Neural crest cell (in vitro differentiated cells): ENCODE data around the gene REG4. TPM values are rescaled to one million over a fixed set of nuclear protein-coding genes. Genes with fewer than 3 reads are reported as not detected.

Experiments used
- DNase-seq: peaks from one replicate; pipeline ENCODE4 v3.0.0; 2021; ENCODE audit warnings: low read depth, mixed read lengths, low spot score
- H3K27ac Mint-ChIP-seq: one replicate; pipeline ENCODE4 v1.8.0; 2021; ENCODE audit warnings: mild to moderate bottlenecking, mixed read lengths; ENCODE audit not compliant: unreplicated experiment
- H3K27me3 Mint-ChIP-seq: 2 replicates; pipeline ENCODE4 v1.8.0; 2021; ENCODE audit warnings: low read depth, mild to moderate bottlenecking, mixed read lengths
- H3K36me3 Mint-ChIP-seq: 2 replicates; pipeline ENCODE4 v1.8.0; 2021; ENCODE audit warnings: low read depth, mild to moderate bottlenecking, mixed read lengths
- H3K4me1 Mint-ChIP-seq: 2 replicates; pipeline ENCODE4 v1.8.0; 2021; ENCODE audit warnings: mixed read lengths
- H3K4me3 Mint-ChIP-seq: one replicate; pipeline ENCODE4 v1.8.0; 2021; ENCODE audit warnings: mild to moderate bottlenecking, mixed read lengths
- H3K9me3 Mint-ChIP-seq: 2 replicates; pipeline ENCODE4 v1.8.0; 2021; ENCODE audit warnings: mixed read lengths
- total RNA-seq: library from RNA; stranded (reverse); gene quantifications from 2 replicates; pipeline ENCODE4 v1.2.1, GENCODE V29; 2021
- TF ChIP-seq, protein P1 (sequence below): fragments of 200-600 bp; sonication (generic); conservative IDR thresholded peaks from 2 replicates; pipeline ENCODE4 v1.5.0; 2021; ENCODE audit warnings: antibody characterized with exemption, mild to moderate bottlenecking

The REG4 gene
- total RNA-seq, 1 donor from 2014 or later, result not detected

DNA sequence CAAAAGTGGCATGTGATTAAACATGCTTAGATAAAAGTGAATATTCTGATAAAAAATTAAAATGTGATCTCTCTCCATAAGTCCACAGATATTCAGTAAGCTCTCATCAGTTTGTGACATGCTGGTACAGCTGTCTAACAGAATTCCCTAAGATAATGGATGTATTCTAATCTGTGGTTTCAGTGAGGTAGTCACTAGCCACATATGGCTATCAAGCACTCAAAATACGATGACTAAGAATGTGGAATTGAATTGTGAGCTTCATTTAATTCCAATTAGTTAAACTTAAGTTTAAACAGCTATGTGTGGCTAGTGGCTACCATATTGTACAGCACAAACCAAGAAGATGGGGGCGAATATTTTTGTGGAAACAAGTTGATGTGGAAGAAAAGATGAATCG, 4.1 kb upstream of the REG4 start:
- Mint-ChIP-seq H3K9me3 (no peaks in the 10 kb centered on the region), H3K36me3 (no peaks in the 10 kb centered on the region), H3K27me3 (peaks cover 7% of the 10 kb centered on the region), H3K4me1 (no peaks in the 10 kb centered on the region), H3K4me3 (no peak overlapping the region), H3K27ac (no peak overlapping the region)
- TF ChIP-seq, protein P1, sequence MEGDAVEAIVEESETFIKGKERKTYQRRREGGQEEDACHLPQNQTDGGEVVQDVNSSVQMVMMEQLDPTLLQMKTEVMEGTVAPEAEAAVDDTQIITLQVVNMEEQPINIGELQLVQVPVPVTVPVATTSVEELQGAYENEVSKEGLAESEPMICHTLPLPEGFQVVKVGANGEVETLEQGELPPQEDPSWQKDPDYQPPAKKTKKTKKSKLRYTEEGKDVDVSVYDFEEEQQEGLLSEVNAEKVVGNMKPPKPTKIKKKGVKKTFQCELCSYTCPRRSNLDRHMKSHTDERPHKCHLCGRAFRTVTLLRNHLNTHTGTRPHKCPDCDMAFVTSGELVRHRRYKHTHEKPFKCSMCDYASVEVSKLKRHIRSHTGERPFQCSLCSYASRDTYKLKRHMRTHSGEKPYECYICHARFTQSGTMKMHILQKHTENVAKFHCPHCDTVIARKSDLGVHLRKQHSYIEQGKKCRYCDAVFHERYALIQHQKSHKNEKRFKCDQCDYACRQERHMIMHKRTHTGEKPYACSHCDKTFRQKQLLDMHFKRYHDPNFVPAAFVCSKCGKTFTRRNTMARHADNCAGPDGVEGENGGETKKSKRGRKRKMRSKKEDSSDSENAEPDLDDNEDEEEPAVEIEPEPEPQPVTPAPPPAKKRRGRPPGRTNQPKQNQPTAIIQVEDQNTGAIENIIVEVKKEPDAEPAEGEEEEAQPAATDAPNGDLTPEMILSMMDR, result no peak
- no peak for DNase-seq

DNA sequence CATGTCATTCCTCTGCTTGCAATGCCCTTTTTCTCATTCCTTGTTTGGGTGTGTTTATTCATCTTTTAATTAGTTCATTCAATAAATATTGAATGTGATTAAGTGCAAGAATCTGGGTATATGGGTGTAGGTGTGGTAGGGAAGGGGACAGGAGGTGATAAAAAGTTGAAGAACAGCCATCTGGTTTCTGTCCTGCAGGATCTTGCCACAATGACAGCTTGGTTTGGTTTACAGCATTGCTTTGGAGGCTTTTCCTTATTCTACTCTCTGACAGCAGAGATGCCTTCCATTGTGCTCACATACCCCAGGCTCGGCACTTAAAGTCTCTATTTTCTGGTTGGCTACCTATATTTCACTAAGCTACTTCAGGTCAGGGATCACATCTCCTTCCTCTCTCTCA, 3.0 kb upstream of the REG4 start:
- no peak for DNase-seq
- Mint-ChIP-seq H3K27me3 (peaks cover 7% of the 10 kb centered on the region), H3K27ac (no peak overlapping the region), H3K9me3 (no peaks in the 10 kb centered on the region), H3K4me1 (no peaks in the 10 kb centered on the region), H3K36me3 (no peaks in the 10 kb centered on the region), H3K4me3 (no peak overlapping the region)
- TF ChIP-seq, protein P1, result no peak

DNA sequence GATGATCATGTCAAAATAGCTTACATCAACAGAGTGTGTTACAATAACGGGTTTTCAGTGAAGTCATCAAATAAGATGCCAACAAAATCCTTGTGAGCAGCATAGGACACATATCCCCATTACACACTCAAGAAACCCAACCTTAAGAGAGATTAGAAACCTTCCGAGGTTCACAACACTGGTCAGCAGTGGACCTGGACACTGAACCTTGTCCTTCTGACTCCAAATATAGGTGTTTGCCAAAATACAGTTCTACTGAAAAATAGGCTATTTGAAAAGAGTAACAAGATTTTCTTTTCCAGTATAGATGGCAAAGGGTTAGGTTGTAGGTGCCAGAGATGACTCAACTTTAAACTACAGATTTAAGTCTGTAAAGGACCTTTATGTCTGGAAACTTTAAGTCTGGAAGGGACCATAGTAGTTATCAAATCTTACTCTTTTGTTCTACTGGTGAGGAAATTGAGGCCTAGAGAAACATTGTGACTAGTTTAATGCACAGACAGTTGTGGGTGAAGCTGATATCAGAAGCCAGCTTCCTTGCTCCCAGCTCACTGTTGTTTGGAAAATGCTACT, 811 bp upstream of the REG4 start:
- Mint-ChIP-seq H3K27ac (no peak overlapping the region), H3K9me3 (no peaks in the 10 kb centered on the region), H3K4me1 (no peaks in the 10 kb centered on the region), H3K27me3 (peaks cover 24% of the 10 kb centered on the region), H3K36me3 (no peaks in the 10 kb centered on the region), H3K4me3 (no peak overlapping the region)
- TF ChIP-seq, protein P1, result no peak
- no peak for DNase-seq

DNA sequence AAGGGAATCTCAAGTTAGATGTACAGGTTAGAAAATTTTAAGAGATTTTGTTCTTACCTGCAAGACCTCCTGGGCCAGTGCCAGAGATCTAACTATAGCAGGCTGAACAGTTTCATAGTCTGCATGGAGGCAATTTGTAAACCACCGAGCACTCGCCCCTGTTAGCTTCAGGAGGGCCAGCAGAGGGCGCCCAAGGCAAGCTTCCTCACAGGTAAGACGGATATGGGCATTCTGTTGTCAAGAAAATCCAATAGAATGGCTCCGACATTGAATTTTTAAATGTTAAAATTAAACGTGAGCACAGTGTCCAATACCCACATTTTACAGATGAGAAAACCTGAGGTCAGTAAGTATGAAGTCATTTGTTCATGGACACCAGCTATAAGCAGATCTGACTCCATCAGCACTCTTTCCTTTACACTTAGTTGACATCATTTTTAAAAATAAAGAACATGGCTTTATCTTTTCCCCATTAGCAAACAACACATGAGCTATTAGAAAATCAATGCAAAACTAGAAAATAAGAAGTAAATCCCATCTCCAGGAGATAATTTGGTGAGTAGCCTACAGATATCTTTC, 2.2 kb downstream of the REG4 start:
- no peak overlapping the region for H3K4me3 Mint-ChIP-seq
- H3K36me3 Mint-ChIP-seq, result no peaks in the 10 kb centered on the region
- TF ChIP-seq, protein P1, result peak; percentile 93
- DNase-seq, result peak; percentile 53
- no peaks in the 10 kb centered on the region for H3K9me3 Mint-ChIP-seq
- no peak overlapping the region for H3K27ac Mint-ChIP-seq
- H3K4me1 Mint-ChIP-seq, result no peaks in the 10 kb centered on the region
- H3K27me3 Mint-ChIP-seq, result peaks cover 40% of the 10 kb centered on the region

DNA sequence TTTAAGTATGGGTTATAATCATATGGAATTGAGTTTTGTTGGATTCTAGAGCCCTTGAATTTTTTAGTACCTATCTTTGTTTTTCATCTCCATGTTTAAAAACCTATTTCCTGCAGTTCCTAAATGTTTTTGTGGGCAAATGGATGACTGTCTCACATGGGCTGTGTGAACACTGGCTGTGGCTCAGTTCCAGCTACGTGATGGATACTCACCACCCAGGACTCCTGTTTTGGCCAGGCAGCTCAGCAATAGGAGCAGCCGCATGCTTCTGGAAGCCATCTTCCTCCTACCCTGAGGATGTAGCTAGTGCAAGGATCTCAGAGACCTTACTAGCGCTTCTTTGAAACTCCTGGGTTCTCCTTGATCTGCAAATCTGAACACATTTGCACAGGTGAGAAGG, 2.8 kb downstream of the REG4 start:
- H3K4me3 Mint-ChIP-seq, result no peak overlapping the region
- H3K4me1 Mint-ChIP-seq, result no peaks in the 10 kb centered on the region
- TF ChIP-seq, protein P1, result no peak
- DNase-seq, result no peak
- H3K27ac Mint-ChIP-seq, result no peak overlapping the region
- H3K27me3 Mint-ChIP-seq, result peaks cover 40% of the 10 kb centered on the region
- H3K36me3 Mint-ChIP-seq, result no peaks in the 10 kb centered on the region
- no peaks in the 10 kb centered on the region for H3K9me3 Mint-ChIP-seq
